Endothelial cell of umbilical vein (primary cell): ENCODE results near the gene ASGR1. TPM values are rescaled to one million over a fixed set of nuclear protein-coding genes. Genes with fewer than 3 reads are reported as not detected.

Experiments
- BruUV-seq: library from RNA; stranded (reverse); fragments of 400-500 nt; replicated peaks from 2 replicates; lab custom pipeline; 2021; lab: Mats Ljungman, UMichigan
- CTCF ChIA-PET: fragments of 300-600, 350-600 bp; sonication (Branson Sonifier 250); formaldehyde crosslinking; loops from one replicate; lab custom pipeline; 2021; ENCODE audit warnings: antibody characterized with exemption, inconsistent platforms; lab: Charles Lee
- POLR2A ChIA-PET: fragments of 300-600, 350-600 bp; sonication (Branson Sonifier 250); formaldehyde crosslinking; loops from one replicate; lab custom pipeline; 2021; ENCODE audit warnings: antibody characterized with exemption, inconsistent platforms; lab: Charles Lee
- DNase-seq: peaks from one replicate; pipeline ENCODE4 v3.0.0-alpha.2; 2011; ENCODE audit warnings: low read depth, low spot score
- FAIRE-seq: peaks from 2 replicates; lab custom pipeline; 2011; peaks lifted over from hg19 to GRCh38; lab: Jason Lieb, UNC
- H2AFZ ChIP-seq: 2 replicates; pipeline ENCODE4 v1.6.0; 2012; ENCODE audit warnings: low read depth, low read length, control low read depth, inconsistent platforms
- H3K27ac ChIP-seq: 2 replicates; pipeline ENCODE4 v1.5.1; 2011; ENCODE audit warnings: low read depth, mild to moderate bottlenecking, control low read depth, low read length, moderate library complexity; ENCODE audit not compliant: insufficient read depth
- H3K27me3 ChIP-seq, 2 experiments: 2 replicates each; pipeline versions ENCODE4 v1.6.0 to v1.6.1; 2011; ENCODE audit warnings: low read length in 2 of 2, mixed read lengths in 1 of 2; ENCODE audit not compliant: control insufficient read depth in 2 of 2, insufficient read depth in 2 of 2
- H3K36me3 ChIP-seq, 2 experiments: 2 replicates in 1 of 2; 3 replicates in 1 of 2; pipeline ENCODE4 v1.5.1; 2011; ENCODE audit warnings: low read length in 2 of 2, mild to moderate bottlenecking in 1 of 2, moderate library complexity in 1 of 2; ENCODE audit not compliant: control insufficient read depth in 2 of 2, insufficient read depth in 2 of 2; ENCODE audit errors: extremely low read depth in 1 of 2
- H3K4me1 ChIP-seq: 3 replicates; pipeline ENCODE4 v1.5.1; 2011; ENCODE audit warnings: mild to moderate bottlenecking, low read length; ENCODE audit not compliant: control insufficient read depth, insufficient read depth; ENCODE audit errors: extremely low read depth
- H3K4me2 ChIP-seq: 2 replicates; pipeline ENCODE4 v1.6.1; 2011; ENCODE audit warnings: low read length, control low read depth, mixed read lengths; ENCODE audit not compliant: insufficient read depth
- H3K4me3 ChIP-seq, 3 experiments: fragments of 200-600 bp in 1 of 3; sonication (generic), shearing (Covaris generic) in 1 of 3; replicated peaks in 1 of 3; 2 replicates each; pipeline ENCODE4 v1.5.1; 2011 to 2016; ENCODE audit warnings: control low read depth in 3 of 3, low read length in 3 of 3, mild to moderate bottlenecking in 2 of 3, inconsistent platforms in 1 of 3, low read depth in 1 of 3, moderate library complexity in 1 of 3; ENCODE audit not compliant: insufficient read depth in 1 of 3
- H3K79me2 ChIP-seq: 2 replicates; pipeline ENCODE4 v1.6.0; 2012; ENCODE audit warnings: low read length, inconsistent platforms; ENCODE audit not compliant: control insufficient read depth, insufficient read depth
- H3K9ac ChIP-seq: replicated peaks from 2 replicates; pipeline ENCODE3; 2011; ENCODE audit warnings: low read length, control low read depth; ENCODE audit not compliant: insufficient read depth; ENCODE audit errors: extremely low read depth
- H3K9me1 ChIP-seq: replicated peaks from 3 replicates; pipeline ENCODE4 v1.6.0; 2011; ENCODE audit warnings: mild to moderate bottlenecking, low read length; ENCODE audit not compliant: control insufficient read depth, insufficient read depth; ENCODE audit errors: extremely low read depth
- H3K9me3 ChIP-seq: replicated peaks from 2 replicates; pipeline ENCODE4 v1.5.1; 2012; ENCODE audit warnings: low read length, inconsistent platforms; ENCODE audit not compliant: control insufficient read depth, insufficient read depth
- H4K20me1 ChIP-seq: replicated peaks from 2 replicates; pipeline ENCODE3; 2011; ENCODE audit warnings: mild to moderate bottlenecking, low read length; ENCODE audit not compliant: control insufficient read depth, insufficient read depth; ENCODE audit errors: extremely low read depth
- EZH2 ChIP-seq: IDR thresholded peaks from 2 replicates; pipeline ENCODE4 v1.6.1; 2012; ENCODE audit warnings: borderline replicate concordance, low read depth, mild to moderate bottlenecking, moderate library complexity, low read length, inconsistent platforms; ENCODE audit not compliant: severe bottlenecking
- GATA2 ChIP-seq: IDR thresholded peaks from 2 replicates; pipeline ENCODE4 v1.7.0; 2011; ENCODE audit warnings: low read depth, mild to moderate bottlenecking, moderate library complexity, mixed read lengths, low read length; ENCODE audit not compliant: insufficient read length, insufficient read depth
- JUN ChIP-seq: IDR thresholded peaks from 2 replicates; pipeline ENCODE4 v1.6.1; 2011; ENCODE audit warnings: borderline replicate concordance, low read depth; ENCODE audit not compliant: insufficient read length, insufficient read depth
- MYC ChIP-seq: IDR thresholded peaks from one replicate; pipeline ENCODE4 v1.6.1; 2011; ENCODE audit warnings: mild to moderate bottlenecking, low read depth, low read length
- POLR2A ChIP-seq: IDR thresholded peaks from 2 replicates; pipeline ENCODE4 v1.6.1; 2012; ENCODE audit warnings: low read depth, mild to moderate bottlenecking, control low read depth, low read length
- dilution Hi-C: fragments of 300-500 bp; cut with MboI; formaldehyde crosslinking; loops from one replicate; pipeline ENCODE4 v1.15.0; 2019; ENCODE audit warnings: low sequenced_read_pairs; ENCODE audit not compliant: extremely low pct_ligation_motif_present
- intact Hi-C: fragments of 100-400 bp; cut with micrococcal nuclease; formaldehyde crosslinking; loops from one replicate; pipeline ENCODE4 v1.10.0; 2022
- polyA plus RNA-seq, 4 experiments: library from polyadenylated mRNA; depleted of rRNA in 3 of 4; stranded (reverse) in 3 of 4; unstranded in 1 of 4; fragments of >200 nt; gene quantifications; 2 replicates each; pipeline versions ENCODE4 v1.2.1 to v1.2.3, GENCODE V29; 2011 to 2012; ENCODE audit warnings: missing spikeins in 1 of 4
- total RNA-seq: library from RNA; stranded (reverse); gene quantifications from 2 replicates; pipeline ENCODE4 v1.2.3, GENCODE V29; 2021
- TF ChIP-seq, protein P1 (sequence below), 2 donors: IDR thresholded peaks; 1 replicate in 1 of 2; 2 replicates in 1 of 2; pipeline ENCODE4 v1.5.1; 2011; ENCODE audit warnings: low read length in 2 of 2, mild to moderate bottlenecking in 2 of 2, moderate library complexity in 2 of 2, control low read depth in 1 of 2, inconsistent platforms in 1 of 2, low read depth in 1 of 2; ENCODE audit not compliant: insufficient read depth in 1 of 2; ENCODE audit errors: extremely low read depth in 1 of 2

Gene ASGR1
- total and polyA plus RNA-seq, 2 donors (not counting 3 experiments of a cell fraction or from before 2014, with no cell fraction given) = 10.2 to 12.5 TPM

GRCh38 chr17:7223375-7223774 lies 44.2 kb upstream of the ASGR1 start:
- intact Hi-C loops (no loop called here), dilution Hi-C loops (no loop called here)
- Histone ChIP-seq H2AFZ (no peak overlapping the region), H3K9me3 (no peaks in the 10 kb centered on the region), H3K9ac (no peak overlapping the region), H4K20me1 (no peaks in the 10 kb centered on the region), H3K79me2 (peaks cover 2% of the 10 kb centered on the region), H3K36me3 (peaks cover 21 to 39% of the 10 kb centered on the region in 2 experiments), H3K27me3 (no peaks in the 10 kb centered on the region), H3K27ac (no peak overlapping the region), H3K4me1 (peaks cover 11% of the 10 kb centered on the region), H3K9me1 (no peaks in the 10 kb centered on the region), H3K4me3 (no peak overlapping the region), H3K4me2 (no peak overlapping the region)
- POLR2A ChIA-PET = no interaction called here
- TF ChIP-seq POLR2A (no peak), JUN (no peak)
- DNase-seq (no peak), FAIRE-seq (no peak)
- CTCF ChIA-PET = interaction anchor here (1.4 to 2.0 kb wide), 3 partner anchors 16 to 178 kb away, joined by 3 to 9 read pairs (median 4); partner anchors contain the start of gene PHF23
- no TSS peak for BruUV-seq

GRCh38 chr17:7222972-7223292 lies 43.8 kb upstream of the ASGR1 start:
- no TSS peak for BruUV-seq
- H3K9me1 ChIP-seq = no peaks in the 10 kb centered on the region
- ChIA-PET CTCF (interaction anchor here (1.4 to 2.0 kb wide), 2 partner anchors 74 to 177 kb away, joined by 4 to 9 read pairs; no protein-coding TSS in a partner anchor), POLR2A (no interaction called here)
- no peaks in the 10 kb centered on the region for H3K27me3 ChIP-seq
- DNase-seq = no peak
- H3K4me1 ChIP-seq = peaks cover 11% of the 10 kb centered on the region
- H3K36me3 ChIP-seq = peaks cover 21 to 37% of the 10 kb centered on the region in 2 experiments
- H3K4me2 ChIP-seq = no peak overlapping the region
- intact Hi-C loops (no loop called here), dilution Hi-C loops (no loop called here)
- TF ChIP-seq GATA2 = no peak
- TF ChIP-seq, protein P1, sequence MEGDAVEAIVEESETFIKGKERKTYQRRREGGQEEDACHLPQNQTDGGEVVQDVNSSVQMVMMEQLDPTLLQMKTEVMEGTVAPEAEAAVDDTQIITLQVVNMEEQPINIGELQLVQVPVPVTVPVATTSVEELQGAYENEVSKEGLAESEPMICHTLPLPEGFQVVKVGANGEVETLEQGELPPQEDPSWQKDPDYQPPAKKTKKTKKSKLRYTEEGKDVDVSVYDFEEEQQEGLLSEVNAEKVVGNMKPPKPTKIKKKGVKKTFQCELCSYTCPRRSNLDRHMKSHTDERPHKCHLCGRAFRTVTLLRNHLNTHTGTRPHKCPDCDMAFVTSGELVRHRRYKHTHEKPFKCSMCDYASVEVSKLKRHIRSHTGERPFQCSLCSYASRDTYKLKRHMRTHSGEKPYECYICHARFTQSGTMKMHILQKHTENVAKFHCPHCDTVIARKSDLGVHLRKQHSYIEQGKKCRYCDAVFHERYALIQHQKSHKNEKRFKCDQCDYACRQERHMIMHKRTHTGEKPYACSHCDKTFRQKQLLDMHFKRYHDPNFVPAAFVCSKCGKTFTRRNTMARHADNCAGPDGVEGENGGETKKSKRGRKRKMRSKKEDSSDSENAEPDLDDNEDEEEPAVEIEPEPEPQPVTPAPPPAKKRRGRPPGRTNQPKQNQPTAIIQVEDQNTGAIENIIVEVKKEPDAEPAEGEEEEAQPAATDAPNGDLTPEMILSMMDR (IDR thresholded peaks at IDR 0.05; ENCODE audit: extremely low read depth in 1 of 2, insufficient read depth in 1 of 2, low read depth in 1 of 2, low read length in 2 of 2) = no peak
- peak; percentile 17 for TF ChIP-seq POLR2A
- TF ChIP-seq MYC = no peak
- no peak for TF ChIP-seq JUN
- no peak for TF ChIP-seq EZH2
- peaks cover 2% of the 10 kb centered on the region for H3K79me2 ChIP-seq
- no peak overlapping the region for H3K27ac ChIP-seq
- no peaks in the 10 kb centered on the region for H3K9me3 ChIP-seq
- no peaks in the 10 kb centered on the region for H4K20me1 ChIP-seq
- FAIRE-seq = no peak
- no peak overlapping the region for H3K9ac ChIP-seq
- no peak overlapping the region for H2AFZ ChIP-seq
- no peak overlapping the region for H3K4me3 ChIP-seq
